NCI-H128 (cell line): ENCODE measurements around the gene LRRN2.
"Not testable (repeated sequence)": the region's sequence is repeated elsewhere in the genome, so short reads cannot be mapped to it uniquely, and the experiment has no call there.

Experiments
- DNase-seq: peaks from one replicate; lab custom pipeline; 2025; ENCODE audit not compliant: unreplicated experiment; lab: John Stamatoyannopoulos, UW

Gene LRRN2

DNA sequence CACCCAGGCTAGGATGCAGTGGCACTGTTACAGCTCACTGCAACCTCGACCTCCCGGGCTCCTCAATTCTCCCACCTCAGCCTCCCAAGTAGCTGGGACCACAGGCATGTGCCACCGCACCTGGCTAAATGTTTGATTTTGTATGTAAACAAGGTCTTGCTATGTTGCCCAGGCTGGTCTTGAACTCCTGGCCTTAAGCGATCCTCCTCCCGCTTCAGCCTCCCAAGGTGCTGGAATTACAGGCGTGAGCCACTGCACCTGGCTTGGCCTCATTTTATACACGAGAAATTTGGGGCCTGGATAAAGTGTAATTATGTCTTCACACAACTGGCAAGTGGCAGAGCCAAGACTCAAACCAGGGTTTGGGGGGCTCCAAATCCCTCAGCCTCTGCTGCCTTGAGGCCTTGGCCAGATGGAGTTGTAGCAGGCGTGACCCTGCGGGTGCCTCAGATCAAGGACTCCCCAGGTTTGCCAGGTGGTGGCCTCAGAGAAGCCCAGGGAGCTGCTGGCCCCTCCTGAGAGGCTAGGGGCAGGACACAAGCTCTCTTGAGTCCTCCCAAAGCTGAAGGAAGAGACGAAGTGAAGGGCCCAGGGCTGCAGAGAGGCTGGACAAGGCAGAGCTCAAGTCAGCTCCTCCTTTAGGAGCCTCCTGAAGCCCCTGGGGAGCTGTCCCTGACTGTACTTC lies 107.6 kb downstream of the LRRN2 start:
- no peak for DNase-seq

DNA sequence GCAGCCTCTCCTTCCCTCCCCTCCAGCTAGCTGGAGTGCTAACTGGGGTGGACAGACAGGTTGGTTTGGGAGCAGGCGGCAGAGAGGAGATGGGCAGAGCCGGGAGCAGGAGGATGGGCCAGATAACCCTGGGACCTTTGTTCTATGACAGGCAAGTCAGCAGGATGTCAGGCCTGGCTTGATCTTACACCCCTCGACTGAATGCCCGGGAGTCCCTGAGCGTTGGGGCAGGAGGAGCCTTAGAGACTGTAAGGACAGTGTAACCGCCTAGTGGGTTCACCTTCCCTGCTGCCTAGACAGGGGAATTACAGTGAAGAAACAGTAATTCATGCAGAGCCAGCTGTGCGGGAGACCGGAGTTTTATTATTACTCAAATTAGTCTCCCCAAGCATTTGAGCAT lies 109.1 kb downstream of the LRRN2 start:
- no peak for DNase-seq

DNA sequence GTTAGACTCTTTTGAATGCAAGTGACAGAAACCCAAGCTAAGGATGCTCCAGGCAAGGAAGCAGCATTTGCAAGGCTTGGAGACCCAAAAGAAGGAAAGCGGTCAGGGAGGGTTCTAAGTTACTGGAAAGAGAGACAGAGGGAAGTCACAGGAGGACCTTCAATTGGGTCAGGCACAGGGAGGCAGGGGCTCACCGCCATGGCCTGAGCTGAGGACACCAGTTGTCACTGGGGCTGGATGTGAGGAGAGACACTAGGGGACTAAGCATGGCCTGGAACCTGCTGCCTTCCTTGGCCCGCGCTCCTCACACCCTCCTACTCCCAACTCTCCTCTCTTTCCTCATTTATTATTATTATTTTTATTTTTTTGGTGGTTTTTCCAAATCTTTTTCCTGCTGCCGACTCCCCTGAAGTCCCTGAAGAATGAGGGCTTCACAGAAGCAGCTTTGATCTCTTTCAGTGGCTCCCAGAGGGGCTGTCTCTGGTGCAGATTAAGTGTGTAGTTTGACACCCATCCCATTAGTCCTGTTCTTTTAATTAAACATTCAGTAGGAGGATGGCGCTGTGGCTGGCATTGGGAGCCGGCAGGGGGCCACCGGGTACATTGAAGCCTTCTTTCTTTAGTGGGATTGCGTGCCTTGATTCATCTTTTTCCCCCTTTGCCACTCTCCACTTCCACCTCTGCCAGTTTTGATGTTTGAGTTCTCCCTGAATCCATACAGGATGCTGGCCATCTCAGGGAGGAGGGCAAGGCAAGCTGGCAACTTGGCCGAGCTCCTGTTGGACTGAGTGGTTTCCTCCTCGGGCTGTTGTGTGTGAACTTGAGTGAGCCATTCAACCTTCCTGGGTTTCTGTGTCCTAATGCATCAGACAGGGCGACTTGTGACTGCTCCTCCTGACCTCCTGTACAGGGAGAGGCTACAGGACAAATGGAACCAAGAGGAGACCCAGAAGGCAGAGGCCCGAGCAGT lies 110.0 kb downstream of the LRRN2 start:
- no peak for DNase-seq

DNA sequence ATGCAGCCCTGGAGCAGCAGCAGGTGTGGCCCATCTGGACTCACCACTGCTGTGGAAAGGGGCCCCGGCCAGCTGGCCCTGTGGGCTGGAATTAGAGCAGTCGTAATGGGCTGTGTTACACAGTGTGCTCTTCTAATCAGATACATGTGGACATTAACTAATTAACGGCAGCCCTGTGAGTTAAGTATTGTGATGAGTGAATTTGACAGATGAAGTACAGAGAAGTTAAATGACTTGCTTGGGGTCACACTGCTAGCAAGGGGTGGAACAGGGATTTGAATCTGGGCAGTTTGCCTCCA lies 110.7 kb downstream of the LRRN2 start:
- DNase-seq, result no peak

DNA sequence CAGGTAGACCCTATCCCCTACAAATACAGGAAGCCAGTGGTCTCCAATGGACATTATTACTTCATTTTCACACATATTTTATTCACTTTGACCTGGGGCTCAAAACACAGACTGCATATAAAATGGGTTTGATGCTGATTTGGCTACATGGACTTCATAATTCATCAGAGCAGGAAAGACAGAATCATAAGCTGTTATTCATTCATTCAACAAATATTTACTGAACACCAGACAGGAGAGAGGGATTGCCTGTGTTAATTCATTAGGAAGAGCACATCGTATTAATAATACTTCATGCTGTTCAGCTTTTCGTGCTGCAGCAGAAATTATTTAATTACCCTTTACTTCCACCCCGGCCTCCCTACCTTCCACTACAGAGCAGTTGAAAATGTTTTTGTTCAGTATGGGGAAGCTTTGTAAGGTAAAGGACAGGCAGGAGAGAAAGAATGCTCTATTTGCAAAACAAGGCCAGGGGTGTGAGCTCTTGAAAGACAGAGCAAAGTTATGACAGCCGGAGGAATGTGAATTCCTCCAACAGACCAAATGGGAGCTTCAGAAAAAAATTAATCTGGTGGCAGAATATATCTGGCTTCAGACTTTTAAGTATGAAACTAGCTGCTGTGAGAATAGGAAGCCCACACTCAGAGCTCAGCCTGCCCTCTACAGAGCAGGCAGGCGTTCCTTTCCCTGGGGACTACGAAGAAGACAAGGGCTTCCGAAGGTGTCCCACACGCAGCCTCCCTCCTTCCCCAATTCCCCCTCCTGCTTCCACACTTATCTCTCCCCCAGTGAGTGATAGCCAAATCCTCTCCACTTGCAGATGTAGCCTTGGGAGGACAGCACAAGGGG lies 111.3 kb downstream of the LRRN2 start:
- no peak for DNase-seq

DNA sequence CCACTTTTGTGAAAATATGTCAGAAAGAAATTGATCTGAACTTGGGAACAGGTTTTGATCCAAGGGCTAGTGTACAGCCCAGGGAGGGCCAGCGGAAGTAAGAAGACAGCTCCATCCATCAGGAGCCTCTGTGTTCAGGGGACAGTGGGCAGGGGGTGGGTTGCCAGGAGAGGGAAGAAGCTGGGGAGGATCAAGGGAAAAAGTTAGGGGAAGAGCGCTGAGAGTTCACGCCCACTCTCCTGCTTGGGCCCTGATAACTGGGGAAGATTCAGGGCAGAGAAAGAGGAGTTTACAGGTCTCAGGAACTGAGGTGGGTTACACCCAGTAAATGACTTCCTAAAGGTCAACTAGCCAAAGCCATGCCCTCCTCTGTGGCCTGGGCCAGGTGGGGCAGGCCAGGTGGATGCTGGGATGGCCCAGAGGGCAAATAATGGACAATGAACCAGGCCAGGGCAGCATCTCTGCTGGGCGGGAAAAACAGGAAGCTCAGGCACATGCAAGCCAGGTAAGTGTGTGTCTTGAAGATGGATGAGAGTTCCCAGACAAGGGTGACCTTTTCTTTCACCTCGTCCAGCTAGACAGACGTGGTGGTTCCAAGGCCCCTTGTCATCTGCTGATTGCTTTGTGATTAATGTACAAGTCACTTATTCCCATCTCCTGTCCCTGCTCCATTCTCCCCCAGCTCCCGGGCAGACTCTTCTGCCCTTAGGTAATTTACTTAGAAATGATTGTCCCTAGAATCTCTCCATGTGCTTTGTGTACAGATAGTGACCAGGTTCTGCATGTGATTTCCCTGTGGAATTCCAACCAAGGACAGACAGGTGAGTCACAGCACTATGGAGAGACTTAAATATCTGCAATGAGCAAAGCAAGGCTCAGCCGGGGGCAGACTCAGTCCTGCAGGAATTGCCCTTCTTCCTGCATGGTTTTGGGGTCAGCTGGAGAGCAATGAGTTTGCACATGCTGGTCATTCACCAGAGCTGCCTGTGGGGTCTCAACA lies 112.3 kb downstream of the LRRN2 start:
- DNase-seq, result no peak

DNA sequence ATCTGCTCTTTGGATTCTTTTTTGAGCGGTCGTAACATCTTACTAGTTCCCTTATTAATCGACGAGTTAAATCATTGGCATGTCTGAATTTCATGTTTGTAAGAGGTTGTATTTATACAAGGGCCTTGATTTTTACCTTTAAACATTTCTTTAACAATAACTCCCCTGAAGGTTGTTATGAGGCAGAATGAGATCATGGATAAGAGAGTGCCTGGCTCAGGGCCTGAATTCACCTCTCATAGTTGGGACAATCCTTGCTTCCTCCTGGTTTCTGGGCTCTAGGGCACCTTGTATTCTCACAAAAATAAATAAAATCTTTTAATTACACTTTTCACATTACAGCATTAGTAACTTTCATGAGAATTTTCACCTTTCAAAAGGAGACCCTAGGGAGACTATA lies 113.9 kb downstream of the LRRN2 start:
- no peak for DNase-seq

DNA sequence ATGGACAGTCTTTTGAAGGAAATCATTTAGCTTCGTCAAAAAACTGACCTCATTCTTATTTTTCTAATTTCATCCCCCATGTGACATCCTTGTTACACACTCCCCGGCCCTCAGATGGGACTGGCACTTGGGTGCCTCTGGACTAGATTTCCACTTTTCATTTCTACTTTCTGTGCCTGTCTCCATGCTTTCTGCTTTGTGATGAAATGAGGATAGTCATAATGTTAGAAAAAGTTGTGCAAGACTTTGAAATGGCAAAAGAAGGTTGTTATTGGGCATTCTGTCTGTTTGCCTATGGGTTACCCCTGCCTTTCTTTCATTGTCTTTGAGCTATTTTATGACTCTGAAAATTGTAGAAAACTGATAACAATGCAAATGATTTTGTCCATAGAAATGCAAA lies 114.4 kb downstream of the LRRN2 start:
- no peak for DNase-seq

DNA sequence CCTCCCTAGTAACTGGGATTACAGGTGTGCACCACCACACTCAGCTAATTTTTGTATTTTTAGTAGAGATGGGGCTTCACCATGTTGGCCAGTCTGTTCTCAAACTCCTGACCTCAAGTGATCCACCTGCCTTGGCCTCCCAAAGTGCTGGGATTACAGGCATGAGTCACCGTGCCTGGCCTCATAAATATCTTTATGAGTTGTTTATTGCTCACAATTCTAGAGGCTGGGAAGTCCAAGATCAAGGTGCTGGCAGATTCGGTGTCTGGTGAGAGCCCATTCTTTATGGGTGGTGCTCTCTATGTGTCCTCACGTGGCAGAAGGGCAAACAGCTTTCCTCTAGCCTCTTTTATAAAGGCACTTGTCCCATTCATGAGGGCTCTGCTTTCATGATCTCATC lies 115.5 kb downstream of the LRRN2 start:
- not testable (repeated sequence) for DNase-seq

DNA sequence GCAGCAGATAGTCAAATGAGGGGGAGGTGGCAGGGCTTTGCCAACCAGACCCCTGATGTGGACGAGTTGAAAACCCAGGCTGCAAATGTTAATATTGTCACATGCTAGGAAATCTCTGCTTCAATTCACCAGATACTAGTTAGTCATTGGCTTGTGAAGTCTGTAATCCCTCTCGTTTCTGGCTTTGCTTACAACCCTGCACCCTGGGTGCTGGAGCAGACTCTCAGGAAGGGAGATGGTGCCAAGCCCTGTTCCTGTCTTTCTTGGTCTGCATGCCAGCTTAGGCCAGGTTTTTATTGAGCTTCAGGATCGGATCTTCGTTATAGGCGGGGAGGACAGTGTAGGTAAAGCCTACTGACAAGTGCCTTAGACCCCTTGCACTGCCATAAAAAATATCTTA lies 116.1 kb downstream of the LRRN2 start:
- no peak for DNase-seq

DNA sequence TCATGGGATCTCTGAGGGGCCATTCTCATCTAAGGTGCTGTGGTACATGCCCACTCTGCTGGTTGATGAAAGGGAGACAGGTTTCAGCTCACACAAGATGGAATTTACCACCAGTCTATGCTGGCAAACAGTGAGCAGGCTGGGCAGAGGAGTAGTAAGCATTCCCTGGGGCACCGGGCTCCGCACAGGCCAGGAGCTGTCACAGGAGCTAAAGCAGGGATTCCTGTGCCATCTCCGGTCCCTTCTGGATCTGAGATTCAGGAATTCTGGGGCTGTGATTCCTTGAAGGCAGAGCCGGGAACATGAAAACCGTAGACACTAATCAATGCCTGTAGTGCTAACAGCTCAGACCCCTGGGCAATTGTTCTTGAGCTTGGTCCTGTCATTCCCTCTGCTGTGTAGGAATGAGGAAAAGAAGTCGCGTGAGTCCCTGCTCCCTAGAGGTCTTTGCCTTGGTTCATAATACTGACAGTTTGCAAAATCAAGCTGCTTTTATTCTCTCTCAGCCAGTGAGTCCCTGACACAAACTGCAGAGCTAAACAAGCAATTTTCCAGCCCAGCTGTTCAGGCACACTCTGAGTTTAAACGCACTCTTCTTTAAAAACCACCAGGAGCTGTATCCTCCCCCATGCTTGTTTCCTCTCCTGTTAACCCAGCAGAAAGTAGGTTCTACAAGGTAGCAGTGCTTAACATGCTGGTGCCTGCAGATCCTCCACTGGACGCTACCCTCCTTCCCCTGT lies 116.8 kb downstream of the LRRN2 start:
- DNase-seq, result no peak
